Left kidney (tissue), 2 donors: ENCODE results near the gene MYO3B. TPM values are rescaled to one million over a fixed set of nuclear protein-coding genes. Genes with fewer than 3 reads are reported as not detected.
"Not testable (repeated sequence)": the region's sequence is repeated elsewhere in the genome, so short reads cannot be mapped to it uniquely, and the experiment has no call there.

Experiments used
- DNase-seq: peaks from one replicate; pipeline ENCODE4 v3.0.0-alpha.2; 2013
- polyA plus RNA-seq: library from polyadenylated mRNA; unstranded; fragments of 120-200 nt; gene quantifications from one replicate; pipeline ENCODE4 v1.2.1, GENCODE V29; 2013; ENCODE audit not compliant: insufficient read length

MYO3B gene
- polyA plus RNA-seq, 1 donor, result 7.8 TPM

GRCh38 chr2:170432823-170433222, 254.9 kb downstream of the MYO3B start:
- DNase-seq, result no peak

- DNase-seq, result no peak
Measured at GRCh38 chr2:170433448-170433847, 255.5 kb downstream of the MYO3B start.

GRCh38 chr2:170434396-170434795, 256.4 kb downstream of the MYO3B start:
- not testable (repeated sequence) for DNase-seq

GRCh38 chr2:170434900-170435621, 257.1 kb downstream of the MYO3B start:
- no peak for DNase-seq

- DNase-seq, result peak; percentile 39
Measured at GRCh38 chr2:170436077-170436943, 258.4 kb downstream of the MYO3B start.

- no peak for DNase-seq
Measured at GRCh38 chr2:170446078-170446477, 268.1 kb downstream of the MYO3B start.

- no peak for DNase-seq
Measured at GRCh38 chr2:170449034-170449433, 271.1 kb downstream of the MYO3B start.

- DNase-seq, result no peak
Measured at GRCh38 chr2:170454471-170455372, 276.8 kb downstream of the MYO3B start.

GRCh38 chr2:170455617-170456426, 277.9 kb downstream of the MYO3B start:
- no peak for DNase-seq

GRCh38 chr2:170456914-170457313, 279.0 kb downstream of the MYO3B start:
- DNase-seq, result no peak

- DNase-seq, result no peak
Measured at GRCh38 chr2:170457742-170458141, 279.8 kb downstream of the MYO3B start.

- peak; percentile 24 for DNase-seq
Measured at GRCh38 chr2:170461889-170462288, 283.9 kb downstream of the MYO3B start.

GRCh38 chr2:170462433-170463205, 284.7 kb downstream of the MYO3B start:
- DNase-seq, result no peak

- DNase-seq, result no peak
Measured at GRCh38 chr2:170463206-170463537, 285.2 kb downstream of the MYO3B start.

- no peak for DNase-seq
Measured at GRCh38 chr2:170464268-170464667, 286.3 kb downstream of the MYO3B start.

- no peak for DNase-seq
Measured at GRCh38 chr2:170465241-170465640, 287.3 kb downstream of the MYO3B start.

GRCh38 chr2:170466632-170467031, 288.7 kb downstream of the MYO3B start:
- DNase-seq, result no peak

GRCh38 chr2:170467568-170468422, 289.8 kb downstream of the MYO3B start:
- no peak for DNase-seq

- DNase-seq, result no peak
Measured at GRCh38 chr2:170468557-170468956, 290.6 kb downstream of the MYO3B start.

- DNase-seq, result not testable (repeated sequence)
Measured at GRCh38 chr2:170472498-170472897, 294.6 kb downstream of the MYO3B start.
